Measurements from ENCODE around the gene CENPS. TPM values are rescaled to one million over a fixed set of nuclear protein-coding genes. Genes with fewer than 3 reads are reported as not detected.

Gene CENPS
- total and polyA plus RNA-seq, 2 of the 13 experiments (the other 11 are each of a cell fraction or from before 2014, with no cell fraction given) = 3.3 to 22.0 TPM

DNA sequence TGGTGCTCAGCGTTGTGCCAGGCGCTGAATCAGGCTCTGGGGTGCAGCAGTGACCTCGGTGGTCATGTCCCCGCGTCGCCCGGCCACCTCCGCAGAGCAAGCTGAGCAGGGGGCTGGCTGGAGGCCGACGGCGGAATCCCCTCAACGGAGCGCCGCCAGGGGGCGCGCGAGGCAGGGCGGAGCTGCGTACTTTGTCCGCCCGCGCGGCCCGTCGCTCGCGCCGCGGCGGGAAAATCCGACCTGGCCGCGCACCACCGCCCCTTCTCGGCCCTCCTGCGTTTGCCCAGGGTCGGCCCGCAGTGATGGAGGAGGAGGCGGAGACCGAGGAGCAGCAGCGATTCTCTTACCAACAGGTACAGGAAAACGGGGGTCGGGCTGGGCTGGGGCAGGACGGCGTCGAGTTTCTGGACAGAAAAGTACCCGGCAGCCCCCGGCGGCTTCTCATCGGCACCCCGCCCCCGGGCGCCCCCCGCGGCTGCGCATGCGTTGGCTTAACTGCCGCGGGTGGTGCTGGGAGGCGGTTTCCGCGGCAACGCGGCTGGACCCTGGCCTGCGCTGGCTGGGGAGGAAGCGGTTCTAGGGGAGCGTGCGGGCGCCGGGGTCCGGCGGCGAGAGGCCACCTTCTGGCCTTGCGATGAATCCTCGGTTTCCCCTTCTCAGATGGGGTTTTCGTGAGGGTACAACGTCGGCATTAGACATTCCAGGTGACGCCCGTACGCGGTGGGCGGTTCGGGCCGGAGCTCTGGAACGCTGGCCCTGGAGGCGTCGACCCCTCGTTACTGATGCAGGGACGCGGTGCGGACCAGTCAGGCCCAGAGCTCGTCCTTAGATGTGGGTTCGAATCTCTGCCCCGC is at the start of gene CENPS (continued):
- TF ChIP-seq FOXA1 (IDR thresholded peaks at IDR 0.05) (no peak), FOXA1 (CRISPR knock-in tag; IDR thresholded peaks at IDR 0.05) (peak; percentile 42), ZNF589 (CRISPR knock-in tag; conservative IDR thresholded peaks at IDR 0.05) (peak; percentile 99), YEATS4 (CRISPR knock-in tag; IDR thresholded peaks at IDR 0.05; ENCODE audit: borderline replicate concordance) (peak; percentile 90), ZNF550 (CRISPR knock-in tag; IDR thresholded peaks at IDR 0.05; ENCODE audit: borderline replicate concordance) (0 out of 2 replicates have a peak, but pooled peaks have one; percentile 23), ELF4 (CRISPR knock-in tag; IDR thresholded peaks at IDR 0.05; ENCODE audit: borderline replicate concordance) (no peak), NBN (conservative IDR thresholded peaks at IDR 0.05) (no peak), SIN3B (IDR thresholded peaks at IDR 0.05; ENCODE audit: low read length) (peak; percentile 91), WIZ (CRISPR knock-in tag; IDR thresholded peaks at IDR 0.05) (no peak), SSRP1 (CRISPR knock-in tag; IDR thresholded peaks at IDR 0.05) (no peak), ZNF260 (CRISPR knock-in tag; IDR thresholded peaks at IDR 0.05; ENCODE audit: borderline replicate concordance, low read depth) (no peak), RAD51 (IDR thresholded peaks at IDR 0.05; ENCODE audit: borderline replicate concordance) (no peak), GATAD2A (CRISPR knock-in tag; IDR thresholded peaks at IDR 0.05) (peak; percentile 41; the same call in 1 of the 2 replicates), ATAD3A (CRISPR knock-in tag; IDR thresholded peaks at IDR 0.05) (no peak), REL (CRISPR knock-in tag; conservative IDR thresholded peaks at IDR 0.05) (peak; percentile 98), ZNF598 (CRISPR knock-in tag; IDR thresholded peaks at IDR 0.05; ENCODE audit: borderline replicate concordance) (no peak), ZC3H4 (CRISPR knock-in tag; IDR thresholded peaks at IDR 0.05; ENCODE audit: borderline replicate concordance) (0 out of 2 replicates have a peak, but pooled peaks have one; percentile 21), KDM2A (CRISPR knock-in tag; IDR thresholded peaks at IDR 0.05; ENCODE audit: borderline replicate concordance, low read depth) (peak; percentile 83), FOXA3 (CRISPR knock-in tag; IDR thresholded peaks at IDR 0.05) (peak; percentile 69), ZNF205 (CRISPR knock-in tag; IDR thresholded peaks at IDR 0.05) (peak; percentile 61), MED1 (CRISPR knock-in tag; IDR thresholded peaks at IDR 0.05) (peak; percentile 29; the same call in 1 of the 2 replicates), ZNF678 (CRISPR knock-in tag; IDR thresholded peaks at IDR 0.05) (0 out of 2 replicates have a peak, but pooled peaks have one; percentile 91), THAP11 (CRISPR knock-in tag; IDR thresholded peaks at IDR 0.05) (peak; percentile 92), ZNF30 (CRISPR knock-in tag; IDR thresholded peaks at IDR 0.05) (peak; percentile 22; the same call in 1 of the 2 replicates), ZIK1 (CRISPR knock-in tag; IDR thresholded peaks at IDR 0.05; ENCODE audit: borderline replicate concordance, low read depth) (peak; percentile 35; the same call in 1 of the 2 replicates), SPEN (CRISPR knock-in tag; IDR thresholded peaks at IDR 0.05; ENCODE audit: low read depth) (peak; percentile 92), ZNF891 (CRISPR knock-in tag; IDR thresholded peaks at IDR 0.05) (peak; percentile 92)
- TF ChIP-seq, protein P1, sequence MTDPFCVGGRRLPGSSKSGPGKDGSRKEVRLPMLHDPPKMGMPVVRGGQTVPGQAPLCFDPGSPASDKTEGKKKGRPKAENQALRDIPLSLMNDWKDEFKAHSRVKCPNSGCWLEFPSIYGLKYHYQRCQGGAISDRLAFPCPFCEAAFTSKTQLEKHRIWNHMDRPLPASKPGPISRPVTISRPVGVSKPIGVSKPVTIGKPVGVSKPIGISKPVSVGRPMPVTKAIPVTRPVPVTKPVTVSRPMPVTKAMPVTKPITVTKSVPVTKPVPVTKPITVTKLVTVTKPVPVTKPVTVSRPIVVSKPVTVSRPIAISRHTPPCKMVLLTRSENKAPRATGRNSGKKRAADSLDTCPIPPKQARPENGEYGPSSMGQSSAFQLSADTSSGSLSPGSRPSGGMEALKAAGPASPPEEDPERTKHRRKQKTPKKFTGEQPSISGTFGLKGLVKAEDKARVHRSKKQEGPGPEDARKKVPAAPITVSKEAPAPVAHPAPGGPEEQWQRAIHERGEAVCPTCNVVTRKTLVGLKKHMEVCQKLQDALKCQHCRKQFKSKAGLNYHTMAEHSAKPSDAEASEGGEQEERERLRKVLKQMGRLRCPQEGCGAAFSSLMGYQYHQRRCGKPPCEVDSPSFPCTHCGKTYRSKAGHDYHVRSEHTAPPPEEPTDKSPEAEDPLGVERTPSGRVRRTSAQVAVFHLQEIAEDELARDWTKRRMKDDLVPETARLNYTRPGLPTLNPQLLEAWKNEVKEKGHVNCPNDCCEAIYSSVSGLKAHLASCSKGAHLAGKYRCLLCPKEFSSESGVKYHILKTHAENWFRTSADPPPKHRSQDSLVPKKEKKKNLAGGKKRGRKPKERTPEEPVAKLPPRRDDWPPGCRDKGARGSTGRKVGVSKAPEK (CRISPR knock-in tag; IDR thresholded peaks at IDR 0.05; ENCODE audit: borderline replicate concordance) = no peak
- TF ChIP-seq, protein P2, sequence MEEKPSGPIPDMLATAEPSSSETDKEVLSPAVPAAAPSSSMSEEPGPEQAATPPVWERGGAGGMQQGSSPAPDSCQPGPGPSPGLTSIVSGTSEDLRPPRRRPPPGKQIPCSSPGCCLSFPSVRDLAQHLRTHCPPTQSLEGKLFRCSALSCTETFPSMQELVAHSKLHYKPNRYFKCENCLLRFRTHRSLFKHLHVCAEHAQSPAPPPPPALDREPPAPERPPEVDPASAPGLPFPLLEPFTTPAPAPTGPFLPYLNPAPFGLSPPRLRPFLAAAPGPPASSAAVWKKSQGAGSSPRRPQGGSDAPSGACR (CRISPR knock-in tag; IDR thresholded peaks at IDR 0.05) = no peak
